B cell (primary cell): ENCODE measurements around the gene FOXN1. TPM values are rescaled to one million over a fixed set of nuclear protein-coding genes. Genes with fewer than 3 reads are reported as not detected.

Source experiments
- ATAC-seq: fragments of 200-7000 bp; cut with Tn5 transposase; one replicate; pipeline ENCODE4 v1.10.0; 2021; ENCODE audit warnings: low read depth, mild to moderate bottlenecking, moderate number of reproducible peaks, moderate library complexity
- CTCF ChIA-PET: fragments of 350-600 bp; sonication (Branson Sonifier 250); formaldehyde crosslinking; loops from one replicate; lab custom pipeline; 2021; ENCODE audit warnings: antibody characterized with exemption, inconsistent platforms; lab: Charles Lee
- POLR2A ChIA-PET: fragments of 350-600 bp; sonication (Branson Sonifier 250); formaldehyde crosslinking; loops from one replicate; lab custom pipeline; 2021; ENCODE audit warnings: antibody characterized with exemption; lab: Charles Lee
- DNase-seq: peaks from one replicate; pipeline ENCODE4 v3.0.0; 2013
- H2AFZ ChIP-seq: 2 replicates; pipeline ENCODE4 v1.6.1; 2012; ENCODE audit warnings: mild to moderate bottlenecking, low read depth, low read length; ENCODE audit not compliant: insufficient read depth, poor library complexity, severe bottlenecking
- H3K27ac ChIP-seq, 2 donors: 1 replicate in 1 of 2; 2 replicates in 1 of 2; pipeline ENCODE4 v1.5.1; 2012 to 2013; ENCODE audit warnings: low read length in 2 of 2, mild to moderate bottlenecking in 2 of 2, moderate library complexity in 1 of 2
- H3K27me3 ChIP-seq, 4 experiments: fragments of 200-600 bp in 1 of 4; sonication (generic) in 1 of 4; replicated peaks in 1 of 4; 1 replicate in 2 of 4; 2 replicates in 2 of 4; pipeline versions ENCODE4 v1.6.1 to v1.7.0; 2013 to 2016; ENCODE audit warnings: low read length in 3 of 4, mild to moderate bottlenecking in 2 of 4, mixed read lengths in 1 of 4, moderate library complexity in 1 of 4; ENCODE audit not compliant: insufficient read depth in 4 of 4, control insufficient read depth in 3 of 4; ENCODE audit errors: control extremely low read depth in 1 of 4
- H3K36me3 ChIP-seq, 2 experiments: replicated peaks in 1 of 2; 1 replicate in 1 of 2; 2 replicates in 1 of 2; pipeline versions ENCODE4 v1.6.1 to v1.7.1; 2013; ENCODE audit warnings: low read length in 1 of 2; ENCODE audit not compliant: insufficient read depth in 2 of 2, control insufficient read depth in 1 of 2; ENCODE audit errors: control extremely low read depth in 1 of 2, extremely low read depth in 1 of 2
- H3K4me1 ChIP-seq, 2 donors: fragments of 200-600 bp in 1 of 2; sonication (generic) in 1 of 2; 1 replicate in 1 of 2; 2 replicates in 1 of 2; pipeline versions ENCODE4 v1.5.1 to v1.6.1; 2013 to 2017; ENCODE audit warnings: low read length in 2 of 2; ENCODE audit not compliant: control insufficient read depth in 2 of 2, insufficient read depth in 2 of 2
- H3K4me2 ChIP-seq: replicated peaks from 2 replicates; pipeline ENCODE3; 2012; ENCODE audit warnings: mild to moderate bottlenecking, low read depth, low read length; ENCODE audit not compliant: poor library complexity, severe bottlenecking
- H3K4me3 ChIP-seq, 5 experiments: fragments of 200-600 bp in 1 of 5; sonication (generic) in 1 of 5; 1 replicate in 3 of 5; 2 replicates in 2 of 5; pipeline versions ENCODE4 v1.5.1 to v1.7.0; 2011 to 2016; ENCODE audit warnings: low read length in 4 of 5, mild to moderate bottlenecking in 4 of 5, low read depth in 2 of 5, control low read depth in 1 of 5, moderate library complexity in 1 of 5; ENCODE audit not compliant: insufficient read depth in 1 of 5; ENCODE audit errors: control extremely low read depth in 1 of 5, extremely low read depth in 1 of 5
- H3K79me2 ChIP-seq: fragments of 200-600 bp; sonication (generic); one replicate; pipeline ENCODE4 v1.6.0; 2016; ENCODE audit warnings: low read length; ENCODE audit not compliant: control insufficient read depth, insufficient read depth
- H3K9ac ChIP-seq: fragments of 200-600 bp; sonication (generic); 2 replicates; pipeline ENCODE4 v1.6.1; 2017; ENCODE audit warnings: mild to moderate bottlenecking, low read length, moderate library complexity
- H3K9me3 ChIP-seq, 3 donors: one replicate each; pipeline versions ENCODE4 v1.6.1 to v1.7.1; 2013; ENCODE audit warnings: low read length in 2 of 3; ENCODE audit not compliant: control insufficient read depth in 2 of 3, insufficient read depth in 1 of 3; ENCODE audit errors: control extremely low read depth in 1 of 3
- H4K20me1 ChIP-seq: 2 replicates; pipeline ENCODE4 v1.6.0; 2012; ENCODE audit warnings: mild to moderate bottlenecking, low read length; ENCODE audit not compliant: insufficient read depth, control insufficient read depth, poor library complexity, severe bottlenecking
- H3K27ac Mint-ChIP-seq: one replicate; pipeline ENCODE4 v1.8.0; 2021; ENCODE audit warnings: mixed read lengths
- H3K27me3 Mint-ChIP-seq: one replicate; pipeline ENCODE4 v1.8.0; 2021; ENCODE audit warnings: mixed read lengths
- H3K4me1 Mint-ChIP-seq: one replicate; pipeline ENCODE4 v1.8.0; 2021; ENCODE audit warnings: mixed read lengths
- H3K4me3 Mint-ChIP-seq: one replicate; pipeline ENCODE4 v1.8.0; 2021; ENCODE audit warnings: mixed read lengths
- H3K9me3 Mint-ChIP-seq: one replicate; pipeline ENCODE4 v1.8.0; 2022; ENCODE audit warnings: mixed read lengths; ENCODE audit not compliant: insufficient read depth
- EZH2 ChIP-seq: IDR thresholded peaks from 2 replicates; pipeline ENCODE4 v1.6.1; 2012; ENCODE audit warnings: borderline replicate concordance, low read depth, mild to moderate bottlenecking, moderate library complexity, low read length; ENCODE audit not compliant: insufficient read depth, poor library complexity, severe bottlenecking
- WGBS: methylation state at CpG from one replicate; pipeline ENCODE4 v1.1.5; 2013; ENCODE audit warnings: missing lambda C conversion rate; ENCODE audit not compliant: insufficient coverage; 5-methylcytosine and 5-hydroxymethylcytosine counted together
- intact Hi-C: fragments of 100-400 bp; cut with micrococcal nuclease; formaldehyde crosslinking; loops from one replicate; pipeline ENCODE4 v1.10.0; 2022
- polyA plus RNA-seq: library from polyadenylated mRNA; depleted of rRNA; stranded (reverse); fragments of >200 nt; gene quantifications from 2 replicates; pipeline ENCODE4 v1.2.3, GENCODE V29; 2012
- total RNA-seq, 2 donors: library from RNA; stranded (reverse); fragments of 120-200 nt in 1 of 2; gene quantifications; 1 replicate in 1 of 2; 2 replicates in 1 of 2; pipeline versions ENCODE4 v1.2.3 to v1.2.4, GENCODE V29; 2013 to 2022
- TF ChIP-seq, protein P1 (sequence below): fragments of 200-600 bp; IDR thresholded peaks from one replicate; pipeline ENCODE4 v1.8.0; 2022; ENCODE audit warnings: antibody characterized with exemption, mild to moderate bottlenecking

Gene FOXN1
- total and polyA plus RNA-seq, 2 donors (not counting 1 experiment from before 2014, with no cell fraction given) = not detected

DNA sequence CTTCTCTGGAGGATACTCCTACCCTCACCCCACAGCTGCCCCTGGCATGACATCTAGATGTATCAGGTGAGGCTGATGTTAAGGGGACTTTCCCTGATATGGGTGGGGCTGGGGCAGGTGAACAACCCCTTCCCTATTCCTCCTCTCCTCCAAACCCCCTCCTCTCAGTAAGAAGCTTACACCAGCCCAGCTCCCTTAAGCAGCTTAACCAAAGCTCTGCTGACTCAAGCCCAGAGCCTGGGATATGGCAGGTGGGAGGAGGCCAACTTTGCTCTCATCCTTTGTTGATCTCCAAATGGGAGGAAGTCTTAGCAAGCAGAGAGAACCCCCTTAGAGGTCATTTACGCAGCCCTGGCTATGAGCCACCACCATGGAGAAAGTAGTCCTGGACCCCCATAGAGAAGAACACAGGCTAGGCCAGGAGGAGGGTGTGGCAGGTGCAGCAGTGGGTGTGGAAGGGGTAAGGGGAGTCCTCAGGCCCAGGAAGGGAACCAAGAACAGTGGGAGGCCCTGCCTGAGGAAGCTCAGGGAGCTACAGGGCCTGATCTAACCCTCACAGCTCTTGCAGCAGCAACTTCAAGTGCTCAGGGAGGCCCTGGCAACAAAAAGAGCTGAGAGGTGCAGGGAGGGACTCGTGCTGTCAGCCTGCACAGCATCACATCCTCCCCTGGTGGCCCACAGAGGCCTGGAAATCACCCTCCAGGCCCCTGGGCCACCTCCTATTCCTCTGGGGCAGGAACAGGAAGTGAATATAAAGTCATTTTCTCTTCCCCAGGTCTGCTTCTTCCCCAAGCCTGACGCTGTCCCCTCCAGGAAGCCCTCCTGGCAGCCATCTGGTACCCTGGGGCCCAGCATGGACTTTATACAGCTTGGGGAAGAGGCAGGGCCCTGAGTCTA lies 43.3 kb downstream of the FOXN1 start:
- H3K4me3 Mint-ChIP-seq = peak overlapping the region; percentile 83
- Histone ChIP-seq H3K9me3 (no peaks in the 10 kb centered on the region), H3K4me2 (peak overlapping the region; percentile 85), H2AFZ (no peak overlapping the region), H3K9ac (peak overlapping the region; percentile 35), H3K79me2 (peaks cover 11% of the 10 kb centered on the region), H3K36me3 (peaks cover 9 to 42% of the 10 kb centered on the region in 2 experiments), H3K4me3 (peak overlapping the region in 1 of 5 experiments; percentile 11), H3K27me3 (no peaks in the 10 kb centered on the region), H3K4me1 (peaks cover 58 to 62% of the 10 kb centered on the region in 2 donors), H4K20me1 (peaks cover 7% of the 10 kb centered on the region), H3K27ac (peak overlapping the region; percentile 91 to 97)
- intact Hi-C loops = loop anchor here (2.0 kb wide), 1 partner anchor 55 kb away; no protein-coding TSS in a partner anchor
- no peak for TF ChIP-seq EZH2
- TF ChIP-seq, protein P1, sequence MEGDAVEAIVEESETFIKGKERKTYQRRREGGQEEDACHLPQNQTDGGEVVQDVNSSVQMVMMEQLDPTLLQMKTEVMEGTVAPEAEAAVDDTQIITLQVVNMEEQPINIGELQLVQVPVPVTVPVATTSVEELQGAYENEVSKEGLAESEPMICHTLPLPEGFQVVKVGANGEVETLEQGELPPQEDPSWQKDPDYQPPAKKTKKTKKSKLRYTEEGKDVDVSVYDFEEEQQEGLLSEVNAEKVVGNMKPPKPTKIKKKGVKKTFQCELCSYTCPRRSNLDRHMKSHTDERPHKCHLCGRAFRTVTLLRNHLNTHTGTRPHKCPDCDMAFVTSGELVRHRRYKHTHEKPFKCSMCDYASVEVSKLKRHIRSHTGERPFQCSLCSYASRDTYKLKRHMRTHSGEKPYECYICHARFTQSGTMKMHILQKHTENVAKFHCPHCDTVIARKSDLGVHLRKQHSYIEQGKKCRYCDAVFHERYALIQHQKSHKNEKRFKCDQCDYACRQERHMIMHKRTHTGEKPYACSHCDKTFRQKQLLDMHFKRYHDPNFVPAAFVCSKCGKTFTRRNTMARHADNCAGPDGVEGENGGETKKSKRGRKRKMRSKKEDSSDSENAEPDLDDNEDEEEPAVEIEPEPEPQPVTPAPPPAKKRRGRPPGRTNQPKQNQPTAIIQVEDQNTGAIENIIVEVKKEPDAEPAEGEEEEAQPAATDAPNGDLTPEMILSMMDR = no peak
- DNase-seq = peak; percentile 90
- no peaks in the 10 kb centered on the region for H3K9me3 Mint-ChIP-seq
- ChIA-PET POLR2A (interaction anchor here (0.6 to 0.7 kb wide), 2 partner anchors 50 to 211 kb away, joined by 3 read pairs; no protein-coding TSS in a partner anchor), CTCF (interaction anchor here (1.2 to 5.2 kb wide), 8 partner anchors 9 to 66 kb away, joined by 3 to 31 read pairs (median 10); partner anchors contain the start of gene PIGS)
- peaks cover 63% of the 10 kb centered on the region for H3K4me1 Mint-ChIP-seq
- H3K27me3 Mint-ChIP-seq = no peaks in the 10 kb centered on the region
- peak overlapping the region; percentile 96 for H3K27ac Mint-ChIP-seq
- 45% methylated on average over 2 of the region's 3 CpGs for WGBS
- peak; percentile 60 for ATAC-seq
